Chondrocyte (in vitro differentiated cells): ENCODE measurements around the gene HYAL2. TPM values are rescaled to one million over a fixed set of nuclear protein-coding genes. Genes with fewer than 3 reads are reported as not detected.
A peak's percentile ranks its signal among the peaks of the same experiment; 100 is the strongest.

Experiments used
- DNase-seq: peaks from one replicate; pipeline ENCODE4 v3.0.0; 2021; ENCODE audit warnings: mixed read lengths, low spot score
- H3K27ac Mint-ChIP-seq: one replicate; pipeline ENCODE4 v1.8.0; 2021; ENCODE audit warnings: mild to moderate bottlenecking, moderate library complexity, mixed read lengths; ENCODE audit not compliant: unreplicated experiment
- H3K27me3 Mint-ChIP-seq: 2 replicates; pipeline ENCODE4 v1.8.0; 2021; ENCODE audit warnings: low read depth, mixed read lengths
- H3K36me3 Mint-ChIP-seq: 2 replicates; pipeline ENCODE4 v1.8.0; 2021; ENCODE audit warnings: low read depth, mixed read lengths
- H3K4me1 Mint-ChIP-seq: 2 replicates; pipeline ENCODE4 v1.8.0; 2021; ENCODE audit warnings: low read depth, mild to moderate bottlenecking, mixed read lengths
- H3K4me3 Mint-ChIP-seq: one replicate; pipeline ENCODE4 v1.8.0; 2021; ENCODE audit warnings: mild to moderate bottlenecking, moderate library complexity, mixed read lengths; ENCODE audit not compliant: unreplicated experiment
- H3K9me3 Mint-ChIP-seq: 2 replicates; pipeline ENCODE4 v1.8.0; 2021; ENCODE audit warnings: low read depth, mixed read lengths
- total RNA-seq: library from RNA; stranded (reverse); gene quantifications from 3 replicates; pipeline ENCODE4 v1.2.1, GENCODE V29; 2021
- TF ChIP-seq, protein P1 (sequence below): fragments of 200-600 bp; sonication (generic); IDR thresholded peaks from 2 replicates; pipeline ENCODE4 v1.5.0; 2021; ENCODE audit warnings: antibody characterized with exemption, mild to moderate bottlenecking, moderate library complexity

The HYAL2 gene
- total RNA-seq, 1 donor from 2014 or later, result 31.3 TPM

DNA sequence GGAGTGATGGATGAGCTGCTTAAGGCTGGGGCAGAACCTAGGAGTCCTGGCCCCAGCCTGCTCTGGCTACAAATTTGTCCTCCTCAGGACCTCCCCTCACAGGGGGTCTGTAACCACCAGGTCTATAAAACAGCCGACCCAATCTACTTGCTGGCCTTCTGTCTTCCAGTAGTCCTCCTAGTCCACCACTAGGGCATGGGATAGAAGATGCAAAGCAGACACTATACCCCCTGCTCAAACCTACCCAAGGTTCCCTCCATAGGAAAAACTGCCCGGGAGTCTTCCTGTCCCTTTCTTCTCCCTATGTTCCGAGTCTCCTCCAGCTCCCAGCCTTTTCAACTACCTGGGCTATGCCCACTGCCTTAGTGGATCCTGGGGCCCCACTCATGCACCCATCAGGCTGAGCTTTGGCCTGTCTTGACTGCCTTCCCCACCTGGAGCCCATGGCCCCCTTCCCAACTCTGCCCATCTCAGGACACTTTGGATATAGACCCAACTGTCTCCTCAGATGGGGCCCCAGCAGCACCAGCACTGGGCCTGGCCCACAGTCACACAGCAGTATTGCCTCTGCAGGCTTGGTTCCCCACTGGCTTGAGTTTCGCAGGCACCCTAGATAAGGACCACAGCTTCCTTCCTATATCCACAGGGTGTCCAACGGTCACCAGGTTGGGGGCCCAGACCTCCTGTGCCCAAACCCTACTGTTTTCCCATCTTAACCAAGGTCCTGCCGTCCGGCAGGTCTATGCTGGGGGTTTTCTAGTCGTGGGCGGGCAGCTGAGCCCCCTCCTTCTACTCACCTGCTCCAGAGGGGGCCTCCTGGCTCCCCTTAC is 24.4 kb downstream of the HYAL2 start:
- H3K27ac Mint-ChIP-seq, result peak overlapping the region; percentile 36
- DNase-seq, result no peak
- H3K27me3 Mint-ChIP-seq, result no peaks in the 10 kb centered on the region
- H3K4me1 Mint-ChIP-seq, result peaks cover 25% of the 10 kb centered on the region
- H3K9me3 Mint-ChIP-seq, result no peaks in the 10 kb centered on the region
- peak overlapping the region; percentile 98 for H3K4me3 Mint-ChIP-seq
- no peaks in the 10 kb centered on the region for H3K36me3 Mint-ChIP-seq
- TF ChIP-seq, protein P1, sequence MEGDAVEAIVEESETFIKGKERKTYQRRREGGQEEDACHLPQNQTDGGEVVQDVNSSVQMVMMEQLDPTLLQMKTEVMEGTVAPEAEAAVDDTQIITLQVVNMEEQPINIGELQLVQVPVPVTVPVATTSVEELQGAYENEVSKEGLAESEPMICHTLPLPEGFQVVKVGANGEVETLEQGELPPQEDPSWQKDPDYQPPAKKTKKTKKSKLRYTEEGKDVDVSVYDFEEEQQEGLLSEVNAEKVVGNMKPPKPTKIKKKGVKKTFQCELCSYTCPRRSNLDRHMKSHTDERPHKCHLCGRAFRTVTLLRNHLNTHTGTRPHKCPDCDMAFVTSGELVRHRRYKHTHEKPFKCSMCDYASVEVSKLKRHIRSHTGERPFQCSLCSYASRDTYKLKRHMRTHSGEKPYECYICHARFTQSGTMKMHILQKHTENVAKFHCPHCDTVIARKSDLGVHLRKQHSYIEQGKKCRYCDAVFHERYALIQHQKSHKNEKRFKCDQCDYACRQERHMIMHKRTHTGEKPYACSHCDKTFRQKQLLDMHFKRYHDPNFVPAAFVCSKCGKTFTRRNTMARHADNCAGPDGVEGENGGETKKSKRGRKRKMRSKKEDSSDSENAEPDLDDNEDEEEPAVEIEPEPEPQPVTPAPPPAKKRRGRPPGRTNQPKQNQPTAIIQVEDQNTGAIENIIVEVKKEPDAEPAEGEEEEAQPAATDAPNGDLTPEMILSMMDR, result peak; percentile 25

DNA sequence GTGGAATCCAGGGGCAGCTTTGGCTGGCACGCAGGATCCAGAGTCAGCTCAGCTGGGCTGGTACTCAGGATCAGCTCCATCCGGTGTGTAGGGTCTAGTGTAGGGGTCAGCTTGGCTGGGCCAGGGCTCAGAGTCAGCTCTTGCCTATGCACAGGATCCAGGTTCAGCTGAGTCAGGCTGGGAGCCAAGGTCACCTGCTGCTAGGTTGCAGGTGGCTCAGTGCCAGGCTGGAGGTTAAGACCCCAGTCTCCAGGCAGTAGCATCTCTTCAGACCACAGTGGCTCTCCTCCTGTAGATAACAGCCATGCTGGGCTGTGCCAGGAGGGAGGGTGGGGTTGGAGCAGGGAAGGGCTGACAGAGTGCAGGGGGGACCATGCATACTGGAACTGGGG is 25.2 kb downstream of the HYAL2 start:
- TF ChIP-seq, protein P1, result no peak
- peaks cover 32% of the 10 kb centered on the region for H3K4me1 Mint-ChIP-seq
- no peaks in the 10 kb centered on the region for H3K9me3 Mint-ChIP-seq
- no peak overlapping the region for H3K27ac Mint-ChIP-seq
- DNase-seq, result no peak
- no peak overlapping the region for H3K4me3 Mint-ChIP-seq
- no peaks in the 10 kb centered on the region for H3K27me3 Mint-ChIP-seq
- no peaks in the 10 kb centered on the region for H3K36me3 Mint-ChIP-seq

DNA sequence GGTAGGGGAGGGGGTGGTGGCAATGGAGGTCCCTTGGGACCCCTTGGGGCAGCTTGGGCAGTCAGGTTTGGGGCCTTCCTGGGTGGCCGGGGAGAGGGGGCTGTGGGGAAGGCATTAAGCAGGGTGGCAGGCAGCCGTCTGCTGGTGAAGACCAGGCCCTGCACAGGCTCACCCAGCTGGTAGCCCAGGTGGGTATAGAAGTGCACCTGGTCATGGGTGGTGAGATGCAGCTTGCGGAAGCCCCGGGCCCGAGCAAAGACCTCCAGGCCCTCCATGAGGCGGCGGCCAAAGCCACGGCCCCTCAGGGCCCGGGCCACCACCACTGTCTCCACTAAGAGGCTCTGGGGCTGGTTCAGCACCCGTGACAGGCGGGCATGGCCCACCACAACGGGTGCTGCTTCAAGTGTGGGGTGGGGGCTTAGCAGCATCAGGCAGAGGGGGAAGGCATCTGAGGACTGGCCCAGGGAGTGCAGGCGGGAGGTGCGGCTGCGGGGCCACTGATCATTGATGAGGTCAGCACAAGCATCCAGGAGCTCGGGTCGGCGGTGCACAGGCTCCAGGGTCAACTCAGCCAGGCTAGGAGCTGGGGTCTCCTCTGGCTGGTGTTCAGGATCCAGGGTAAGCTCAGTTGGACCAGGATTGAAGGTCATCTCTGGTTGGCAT is 25.7 kb downstream of the HYAL2 start:
- no peak for DNase-seq
- TF ChIP-seq, protein P1, result no peak
- Mint-ChIP-seq H3K36me3 (no peaks in the 10 kb centered on the region), H3K4me1 (peaks cover 33% of the 10 kb centered on the region), H3K27me3 (no peaks in the 10 kb centered on the region), H3K9me3 (no peaks in the 10 kb centered on the region), H3K4me3 (no peak overlapping the region), H3K27ac (no peak overlapping the region)

DNA sequence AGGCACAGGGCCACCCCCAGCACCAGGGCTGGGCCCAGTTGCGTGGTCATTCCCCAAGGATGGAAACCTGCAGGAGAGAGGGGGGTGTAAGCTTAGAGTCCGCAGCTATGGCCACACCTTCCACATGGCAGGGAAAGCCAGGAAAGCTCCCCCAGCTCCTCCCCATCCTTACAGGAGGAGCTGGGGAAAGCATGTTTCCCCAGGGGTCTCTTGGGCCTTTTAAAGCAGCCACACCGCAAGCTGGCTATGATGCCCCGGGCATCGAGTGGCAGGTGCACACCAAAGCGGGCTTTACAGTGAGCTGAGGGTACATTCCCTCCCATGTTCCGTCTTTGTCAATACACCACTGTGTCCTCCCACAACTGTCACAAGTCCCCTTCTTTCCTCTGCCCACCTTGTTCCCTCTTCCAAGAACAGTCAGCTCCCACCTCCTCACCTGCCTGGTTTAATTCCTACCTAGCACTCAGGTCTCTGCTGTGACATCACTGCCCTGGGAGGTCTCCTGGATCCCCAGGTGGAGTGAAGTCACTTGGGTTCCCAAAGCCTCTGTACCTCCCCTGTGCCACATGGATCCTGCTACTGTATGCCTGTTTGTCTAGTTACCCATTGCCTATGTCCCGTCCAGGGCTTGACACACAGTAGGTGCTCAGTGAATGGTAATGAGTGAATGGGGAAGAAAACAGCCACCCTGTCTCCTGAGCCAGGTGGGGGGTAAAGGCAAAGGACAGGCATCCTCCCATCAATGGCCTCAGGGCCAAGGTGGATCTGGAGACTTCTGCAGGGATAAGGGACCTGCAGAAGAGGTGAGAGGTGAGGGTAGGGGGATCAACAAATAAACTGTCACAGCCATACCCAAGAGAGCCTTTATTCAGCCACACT is 26.8 kb downstream of the HYAL2 start:
- no peaks in the 10 kb centered on the region for H3K27me3 Mint-ChIP-seq
- DNase-seq, result no peak
- peaks cover 36% of the 10 kb centered on the region for H3K4me1 Mint-ChIP-seq
- TF ChIP-seq, protein P1, result no peak
- H3K9me3 Mint-ChIP-seq, result no peaks in the 10 kb centered on the region
- no peak overlapping the region for H3K4me3 Mint-ChIP-seq
- H3K27ac Mint-ChIP-seq, result no peak overlapping the region
- no peaks in the 10 kb centered on the region for H3K36me3 Mint-ChIP-seq
